OCI-LY3 (cell line): ENCODE results near the gene SAP30L.

ENCODE experiments used
- EZH2phosphoT487 ChIP-seq: fragments of 200-600 bp; shearing (Covaris generic); IDR thresholded peaks from 2 replicates; pipeline ENCODE4 v1.6.1; 2018; ENCODE audit warnings: antibody characterized with exemption, mixed run types, low read depth
- TF ChIP-seq, protein P1 (sequence below): fragments of 200-600, 300-600 bp; sonication (generic); IDR thresholded peaks from 2 replicates; pipeline ENCODE4 v1.5.1; 2014; ENCODE audit warnings: antibody characterized with exemption, low read length, low read depth

DNA sequence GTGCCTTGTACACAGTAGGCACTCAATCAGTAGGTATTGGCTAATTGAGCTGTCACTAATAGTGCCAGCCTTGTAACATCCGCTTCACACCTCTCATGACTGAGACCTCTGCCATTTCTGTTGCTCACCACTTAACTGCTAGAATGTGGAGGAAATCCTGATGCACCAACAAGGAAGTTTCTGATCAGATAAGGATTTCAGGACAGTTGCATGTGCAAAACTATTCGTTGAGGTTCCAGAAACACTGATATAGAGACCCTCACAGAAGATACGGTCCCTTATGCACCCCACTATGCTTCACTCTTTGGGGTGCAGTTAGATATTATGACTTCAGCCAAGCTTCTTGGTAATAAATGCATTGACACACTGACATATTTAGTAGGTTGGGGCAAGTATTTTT, 10.7 kb downstream of the SAP30L start:
- TF ChIP-seq, protein P1, sequence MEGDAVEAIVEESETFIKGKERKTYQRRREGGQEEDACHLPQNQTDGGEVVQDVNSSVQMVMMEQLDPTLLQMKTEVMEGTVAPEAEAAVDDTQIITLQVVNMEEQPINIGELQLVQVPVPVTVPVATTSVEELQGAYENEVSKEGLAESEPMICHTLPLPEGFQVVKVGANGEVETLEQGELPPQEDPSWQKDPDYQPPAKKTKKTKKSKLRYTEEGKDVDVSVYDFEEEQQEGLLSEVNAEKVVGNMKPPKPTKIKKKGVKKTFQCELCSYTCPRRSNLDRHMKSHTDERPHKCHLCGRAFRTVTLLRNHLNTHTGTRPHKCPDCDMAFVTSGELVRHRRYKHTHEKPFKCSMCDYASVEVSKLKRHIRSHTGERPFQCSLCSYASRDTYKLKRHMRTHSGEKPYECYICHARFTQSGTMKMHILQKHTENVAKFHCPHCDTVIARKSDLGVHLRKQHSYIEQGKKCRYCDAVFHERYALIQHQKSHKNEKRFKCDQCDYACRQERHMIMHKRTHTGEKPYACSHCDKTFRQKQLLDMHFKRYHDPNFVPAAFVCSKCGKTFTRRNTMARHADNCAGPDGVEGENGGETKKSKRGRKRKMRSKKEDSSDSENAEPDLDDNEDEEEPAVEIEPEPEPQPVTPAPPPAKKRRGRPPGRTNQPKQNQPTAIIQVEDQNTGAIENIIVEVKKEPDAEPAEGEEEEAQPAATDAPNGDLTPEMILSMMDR: no peak
- TF ChIP-seq EZH2phosphoT487: no peak
